VCaP (cell line): ENCODE data around the gene HPS5.

Experiments
- H3K27ac ChIP-seq: fragments of 450-650 bp; 2 replicates; pipeline ENCODE4 v1.5.1; 2017
- CTCF ChIP-seq: fragments of 450-650 bp; conservative IDR thresholded peaks from 2 replicates; pipeline ENCODE4 v1.5.1; 2017; ENCODE audit warnings: mild to moderate bottlenecking, moderate library complexity

HPS5 gene

GRCh38 chr11:18243783-18244362 is 78.1 kb downstream of the HPS5 start:
- TF ChIP-seq CTCF = peak; percentile 77
- no peak overlapping the region for H3K27ac ChIP-seq

GRCh38 chr11:18239655-18240054 is 82.3 kb downstream of the HPS5 start:
- TF ChIP-seq CTCF = no peak

GRCh38 chr11:18236664-18237356 is 85.1 kb downstream of the HPS5 start, which contains the start of gene SAA4:
Gene SAA4, minus strand, starts transcription at chr11:18236802. Its CDS starts 876 bp downstream, at chr11:18235926.
- no peak within 1 kb of the TSS for H3K27ac ChIP-seq
- no peak for TF ChIP-seq CTCF

More at GRCh38 chr11:18239655-18240054, 82.3 kb downstream of the HPS5 start:
- H3K27ac ChIP-seq = no peak overlapping the region

GRCh38 chr11:18235394-18236334 is 86.3 kb downstream of the HPS5 start:
- TF ChIP-seq CTCF = no peak
- no peak overlapping the region for H3K27ac ChIP-seq

- no peak overlapping the region for H3K27ac ChIP-seq
- TF ChIP-seq CTCF = no peak
Measured at GRCh38 chr11:18233912-18234311, 88.0 kb downstream of the HPS5 start.

- TF ChIP-seq CTCF = no peak
- H3K27ac ChIP-seq = no peak overlapping the region
Measured at GRCh38 chr11:18230859-18231258, 91.1 kb downstream of the HPS5 start.

- no peak for TF ChIP-seq CTCF
Measured at GRCh38 chr11:18229501-18229900, 92.4 kb downstream of the HPS5 start.

More at GRCh38 chr11:18229501-18229900, 92.4 kb downstream of the HPS5 start:
- no peak overlapping the region for H3K27ac ChIP-seq
